Measurements from ENCODE around the gene TAPBPL. TPM values are rescaled to one million over a fixed set of nuclear protein-coding genes. Genes with fewer than 3 reads are reported as not detected.
"Not testable (repeated sequence)": the region's sequence is repeated elsewhere in the genome, so short reads cannot be mapped to it uniquely, and the experiment has no call there.

Gene TAPBPL
- total RNA-seq = 0.82 TPM

- peak; percentile 60 to 83 for DNase-seq (ENCODE audit: low spot score in 2 of 2)
- no peak for FAIRE-seq
Observed at GRCh38 chr12:6451348-6452244, at the start of gene TAPBPL. TAPBPL (plus strand) TSS chr12:6452042; CDS start chr12:6452249, 207 bp downstream.

DNA sequence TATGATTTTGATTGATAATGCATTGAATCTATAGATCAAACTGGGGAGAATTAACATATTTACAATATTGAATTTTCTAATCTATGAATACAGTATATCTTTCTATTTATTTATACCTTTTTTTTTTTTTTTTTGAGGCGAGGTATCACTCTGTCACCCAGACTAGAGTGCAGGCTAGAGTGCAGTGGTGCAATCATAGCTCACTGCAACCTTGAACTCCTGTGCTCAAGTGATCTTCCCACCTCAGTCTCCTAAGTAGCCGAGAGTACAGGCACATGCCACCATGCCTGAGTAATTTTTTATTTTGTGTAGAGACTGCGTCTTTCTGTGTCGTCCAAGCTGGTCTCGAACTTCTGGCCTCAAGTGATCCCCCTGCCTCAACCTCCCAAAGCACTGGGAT, 47.5 kb upstream of the TAPBPL start:
- FAIRE-seq = no peak
- no peak for DNase-seq (ENCODE audit: low spot score in 2 of 2)

DNA sequence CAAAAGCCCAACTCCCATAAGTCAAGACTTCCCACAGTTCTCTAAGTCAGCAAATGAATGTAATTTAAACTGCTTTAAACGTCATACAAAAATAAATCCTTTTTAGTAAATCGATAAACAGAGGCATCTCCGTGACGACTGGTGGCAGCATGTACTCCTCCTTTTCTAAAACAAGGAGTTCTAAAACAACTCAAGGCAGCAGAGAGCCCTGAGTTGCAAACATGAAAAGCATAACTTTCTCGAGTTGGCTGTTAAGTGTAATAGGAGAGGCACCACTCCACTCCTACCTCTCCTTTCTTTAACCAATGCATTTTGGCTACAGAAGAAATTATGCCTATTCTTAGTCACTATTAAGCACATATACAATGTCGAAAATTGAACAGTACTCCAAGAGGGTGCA, 45.9 kb upstream of the TAPBPL start:
- FAIRE-seq (no peak), DNase-seq (ENCODE audit: low spot score in 2 of 2) (no peak)

DNA sequence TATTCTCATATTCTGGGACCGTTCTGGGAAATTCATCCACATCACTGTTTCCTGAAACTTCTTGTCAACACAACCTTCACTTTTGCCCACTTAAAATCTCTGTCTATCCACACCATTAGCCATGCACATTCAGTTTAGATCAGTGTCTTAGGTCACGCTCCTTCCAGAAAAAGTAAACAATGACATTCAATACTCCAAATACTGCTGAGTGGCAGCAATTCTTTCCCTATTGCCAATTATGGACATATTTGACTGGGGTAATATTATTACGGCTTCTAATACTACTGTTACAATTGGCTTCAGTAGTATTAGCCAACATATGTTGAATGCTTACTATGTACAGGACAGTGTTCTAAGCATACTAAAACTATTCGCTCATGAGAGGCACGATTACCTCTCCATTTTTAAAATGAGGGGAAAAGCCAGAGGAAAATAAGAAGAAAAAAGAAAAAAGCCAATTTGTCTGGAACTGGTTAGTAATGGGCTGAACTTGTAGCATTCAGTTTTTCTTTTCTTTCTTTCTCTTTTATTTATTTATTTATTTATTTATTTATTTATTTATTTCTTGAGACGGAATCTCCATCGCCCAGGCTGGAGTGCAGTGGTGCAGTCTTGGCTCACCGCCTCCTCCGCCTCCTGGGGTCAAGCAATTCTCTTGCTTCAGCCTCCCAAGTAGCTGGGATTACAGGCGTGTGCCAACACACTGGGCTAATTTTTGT, 44.4 kb upstream of the TAPBPL start:
- no peak for FAIRE-seq
- DNase-seq (ENCODE audit: low spot score in 2 of 2) = no peak

DNA sequence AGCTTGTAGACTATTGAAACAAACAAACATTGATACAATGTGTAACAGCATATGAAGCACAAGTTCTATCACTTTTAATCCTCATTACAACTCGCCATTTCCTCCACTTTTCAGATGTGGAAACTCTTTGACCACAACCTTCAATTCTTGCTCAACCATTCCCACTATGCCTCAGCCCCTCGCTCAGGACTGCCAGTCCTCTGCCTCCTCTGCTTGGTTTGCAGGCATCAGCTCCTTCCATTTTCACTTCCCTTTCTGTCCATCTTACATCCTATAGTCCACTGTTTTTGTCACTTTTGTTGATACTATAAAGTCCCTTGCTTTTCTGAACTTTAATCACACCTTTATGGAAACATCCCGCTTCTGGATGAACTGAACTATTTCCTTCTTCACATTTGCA, 35.2 kb upstream of the TAPBPL start:
- DNase-seq (ENCODE audit: low spot score in 2 of 2) (no peak), FAIRE-seq (no peak)

- DNase-seq (ENCODE audit: low spot score in 2 of 2) (no peak), FAIRE-seq (no peak)
Observed at GRCh38 chr12:6418796-6419195, 33.0 kb upstream of the TAPBPL start.

DNA sequence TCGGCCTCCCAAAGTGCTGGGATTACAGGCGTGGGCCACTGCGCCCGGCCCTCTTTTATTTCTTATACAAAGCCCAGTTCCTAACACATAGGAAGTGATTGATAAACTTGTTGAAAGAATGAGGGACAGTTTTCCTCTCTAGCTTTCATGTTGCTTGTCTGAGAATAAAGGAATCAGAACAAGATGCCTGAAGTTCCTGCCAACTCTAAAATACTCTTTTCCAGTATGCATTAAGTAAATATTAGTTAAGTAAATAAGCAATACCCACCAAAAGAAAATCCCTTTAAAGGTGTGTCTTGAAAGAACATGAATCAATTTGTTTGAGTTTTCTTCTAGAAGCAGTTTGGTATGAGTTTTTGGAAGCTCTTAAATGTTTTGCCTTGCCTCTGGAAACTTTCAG, 31.5 kb upstream of the TAPBPL start:
- DNase-seq (ENCODE audit: low spot score in 2 of 2) = no peak
- no peak for FAIRE-seq

GRCh38 chr12:6423267-6424007, 28.4 kb upstream of the TAPBPL start:
- FAIRE-seq = no peak
- DNase-seq (ENCODE audit: low spot score in 2 of 2) = peak; percentile 60 to 86

DNA sequence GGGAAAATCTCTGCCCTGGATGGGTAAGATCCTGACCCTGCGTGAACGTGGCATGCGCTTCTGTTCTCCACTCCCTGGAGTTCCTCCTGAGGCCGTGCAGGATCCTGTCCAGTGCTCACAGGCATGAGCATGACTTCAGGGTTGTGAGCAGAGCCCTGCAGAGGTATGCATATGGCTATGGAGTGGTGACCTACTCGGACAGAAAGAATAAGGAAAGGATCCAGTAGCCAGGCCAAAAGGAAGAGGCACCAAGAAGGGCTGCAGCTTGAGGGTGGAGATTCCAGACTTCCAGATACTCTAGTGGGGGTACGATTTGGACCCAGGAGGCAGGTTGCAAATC, 27.9 kb upstream of the TAPBPL start:
- FAIRE-seq (no peak), DNase-seq (ENCODE audit: low spot score in 2 of 2) (no peak)

DNA sequence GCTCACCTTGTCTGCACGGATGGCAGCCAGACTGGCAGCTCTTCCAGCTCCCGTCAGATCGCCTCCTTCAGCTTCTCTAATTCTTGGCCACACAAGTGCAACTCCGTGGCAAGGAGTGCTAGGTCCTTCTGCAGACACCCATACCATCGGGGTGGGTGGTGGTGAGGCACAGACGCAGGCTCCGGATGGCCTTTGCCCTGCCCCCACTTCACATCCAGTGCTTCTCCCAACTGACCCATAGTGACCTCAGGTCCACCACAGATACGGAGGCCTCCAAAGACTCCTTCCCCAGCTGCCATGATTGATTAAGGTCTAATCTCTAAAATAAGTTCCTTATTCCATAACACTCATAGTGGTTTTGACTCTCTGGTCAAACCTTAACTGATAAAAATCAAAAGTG, 27.0 kb upstream of the TAPBPL start:
- no peak for FAIRE-seq

DNA sequence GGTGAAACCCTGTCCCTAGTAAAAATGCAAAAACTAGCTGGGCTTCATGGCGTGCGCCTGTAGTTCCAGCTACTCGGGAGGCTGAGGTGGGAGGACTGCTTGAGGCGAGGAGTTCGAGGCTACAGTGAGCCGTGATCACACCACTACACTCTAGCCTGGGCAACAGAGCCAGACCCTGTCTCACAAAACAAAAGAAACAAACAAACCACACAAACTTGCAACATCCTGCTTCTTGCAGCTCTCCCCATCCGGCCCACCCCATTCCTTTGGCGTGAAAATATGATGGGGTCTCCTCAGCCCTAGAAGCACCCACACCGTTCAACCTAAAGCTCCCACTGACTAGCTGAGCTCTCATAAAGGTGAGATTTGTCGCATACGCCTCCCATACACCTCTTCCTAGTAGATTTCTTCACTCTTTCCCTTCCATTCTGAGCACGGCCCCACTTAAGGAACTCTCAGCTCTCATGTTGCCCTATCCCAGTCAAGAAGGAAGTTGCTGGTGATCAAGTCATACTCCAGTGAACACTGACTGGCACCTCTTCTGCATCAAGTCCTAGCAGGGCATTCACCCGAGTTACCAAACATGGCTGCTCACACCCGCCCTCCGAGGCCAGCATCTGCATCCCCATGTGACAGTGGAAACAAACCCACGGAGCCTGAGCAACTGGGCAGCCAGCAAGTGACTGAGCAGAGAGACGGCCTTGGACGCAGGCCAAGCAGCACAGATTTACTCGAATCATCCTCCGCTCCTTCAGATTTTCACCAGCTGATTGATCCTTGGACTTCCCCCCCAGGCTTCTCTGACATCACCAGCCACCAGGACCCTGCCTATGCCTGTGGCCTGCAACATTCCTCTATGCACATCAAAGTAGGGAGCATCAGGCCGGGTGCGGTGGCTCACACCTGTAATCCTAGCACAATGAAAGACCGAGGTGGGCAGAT, 26.0 kb upstream of the TAPBPL start:
- FAIRE-seq (no peak), DNase-seq (ENCODE audit: low spot score in 2 of 2) (no peak)

More for the DNA sequence above, 27.0 kb upstream of the TAPBPL start:
- no peak for DNase-seq (ENCODE audit: low spot score in 2 of 2)

DNA sequence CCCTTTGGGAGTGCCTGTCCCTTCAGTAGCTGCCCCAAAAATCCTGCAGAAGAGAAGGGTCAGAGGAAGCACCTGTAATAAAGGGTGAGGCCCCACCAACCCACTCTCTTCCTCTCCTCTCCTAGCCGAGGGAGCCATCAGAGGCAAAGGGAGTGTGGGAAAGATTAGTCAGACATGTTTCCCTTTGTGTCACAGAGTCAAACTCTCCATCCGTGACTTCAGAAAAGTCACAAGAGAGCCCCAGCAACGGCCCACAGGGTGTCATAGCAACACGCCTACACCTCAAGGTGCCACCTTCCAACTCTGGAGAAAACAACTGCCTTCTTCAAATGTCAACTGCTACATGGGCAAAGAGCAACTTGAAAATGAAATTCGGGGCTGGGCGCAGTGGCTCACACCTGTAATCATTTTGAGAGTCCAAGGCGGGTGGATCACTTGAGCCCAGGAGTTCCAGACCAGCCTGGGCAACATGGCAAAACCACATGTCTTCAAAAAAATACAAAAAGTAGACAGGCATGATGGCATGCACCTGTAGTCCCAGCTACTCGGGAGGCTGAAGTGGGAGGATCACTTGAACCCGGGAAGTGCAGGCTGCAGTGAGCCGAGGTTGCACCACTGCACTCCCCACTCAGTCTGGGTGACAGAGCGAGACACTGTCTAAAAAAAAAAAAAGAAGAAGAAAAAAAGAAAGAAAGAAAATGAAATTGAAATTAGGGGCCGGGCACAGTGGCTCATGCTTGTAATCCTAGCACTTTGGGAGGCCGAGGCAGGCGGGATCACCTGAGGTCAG, 24.8 kb upstream of the TAPBPL start:
- FAIRE-seq (no peak), DNase-seq (ENCODE audit: low spot score in 2 of 2) (no peak)

- not testable (repeated sequence) for DNase-seq (ENCODE audit: low spot score in 2 of 2); FAIRE-seq
Observed at GRCh38 chr12:6427796-6428195, 24.0 kb upstream of the TAPBPL start.

- FAIRE-seq (no peak), DNase-seq (ENCODE audit: low spot score in 2 of 2) (no peak)
Observed at GRCh38 chr12:6428326-6428725, 23.5 kb upstream of the TAPBPL start.

DNA sequence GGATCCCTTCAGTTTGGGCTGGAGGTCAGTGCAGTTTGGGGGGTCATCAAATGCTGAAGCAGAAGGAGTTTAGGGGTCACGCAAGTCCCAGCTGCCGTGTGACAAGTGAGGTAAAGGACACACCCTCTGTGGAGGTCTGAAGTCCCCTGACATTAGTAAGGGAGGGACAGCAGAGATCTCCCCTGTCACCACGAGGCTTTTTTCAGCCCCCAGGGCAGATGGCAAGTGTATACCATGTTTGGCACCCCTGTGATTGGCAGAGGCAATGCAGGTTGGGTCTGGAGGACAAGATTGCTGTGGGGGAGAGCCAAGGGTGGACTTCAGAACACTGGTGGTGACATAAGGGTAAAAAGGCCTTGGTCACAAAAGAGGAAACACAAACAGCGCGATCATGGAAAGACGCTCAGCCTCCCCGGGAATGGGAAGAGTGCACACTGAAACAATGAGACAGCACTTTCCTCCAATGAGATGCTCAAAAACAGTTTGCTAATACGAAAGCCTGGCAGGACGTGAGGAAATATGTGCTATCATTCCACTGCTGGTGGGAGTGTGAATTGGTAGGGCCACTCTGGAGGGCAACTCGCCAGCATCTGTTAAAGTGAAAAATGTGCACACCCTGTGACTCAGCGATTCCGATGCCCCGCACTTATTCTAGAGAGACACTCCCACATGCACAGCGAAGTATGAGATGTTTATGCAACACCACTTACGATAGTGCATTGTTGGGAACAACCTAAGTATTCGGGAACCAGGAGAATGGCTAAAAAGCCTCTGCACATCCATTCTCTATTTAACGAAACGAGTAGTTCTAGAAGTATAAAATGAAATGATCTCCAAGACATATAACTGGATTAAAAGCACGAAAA, 21.5 kb upstream of the TAPBPL start:
- FAIRE-seq (no peak), DNase-seq (ENCODE audit: low spot score in 2 of 2) (no peak)

GRCh38 chr12:6432991-6433390, 18.9 kb upstream of the TAPBPL start:
- no peak for FAIRE-seq
- no peak for DNase-seq (ENCODE audit: low spot score in 2 of 2)

DNA sequence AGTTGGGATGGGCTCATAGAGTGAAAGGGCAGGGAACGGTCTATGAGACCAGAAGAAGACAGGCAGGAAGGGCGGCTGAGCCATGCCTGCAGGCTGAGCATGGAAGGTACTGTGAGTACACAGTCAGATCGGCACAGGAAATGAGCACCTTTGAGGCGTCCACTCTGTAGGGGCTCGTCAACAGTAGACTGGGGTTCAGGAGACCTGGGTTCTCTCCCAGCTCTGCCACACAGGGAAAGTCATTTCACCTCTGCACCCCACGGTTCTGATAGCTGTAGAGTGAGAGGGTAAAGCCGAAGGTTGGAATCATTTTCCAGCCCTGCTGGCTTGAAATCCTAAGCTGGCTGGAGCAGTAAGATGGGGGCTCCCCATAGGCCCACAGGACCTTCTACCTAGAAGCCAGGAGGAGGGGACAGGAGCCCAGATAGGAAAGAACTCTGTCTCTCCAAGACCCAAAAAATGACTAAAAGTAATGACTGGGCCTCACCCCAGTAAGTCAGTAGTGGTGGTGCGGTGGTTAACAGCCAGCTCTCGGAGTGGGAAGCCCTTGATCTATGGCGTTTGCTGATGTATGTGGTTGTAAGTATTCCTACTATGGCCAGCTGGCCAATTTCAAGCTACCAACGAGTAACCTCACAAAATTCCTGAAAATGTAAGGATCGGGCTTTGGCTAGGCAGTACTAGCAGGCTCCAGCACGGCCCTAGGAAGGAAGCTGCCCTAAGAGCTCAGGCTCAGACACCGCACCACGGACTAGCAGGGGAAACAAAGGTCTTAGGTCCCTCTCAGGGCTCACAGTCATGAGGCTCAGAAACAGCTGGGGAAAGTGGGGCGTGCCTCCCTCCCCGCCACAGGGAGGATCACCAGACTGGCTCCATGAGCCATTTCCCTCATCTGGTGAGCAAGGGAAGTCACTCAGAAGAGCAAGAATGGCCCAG, 17.4 kb upstream of the TAPBPL start:
- no peak for DNase-seq (ENCODE audit: low spot score in 2 of 2)
- FAIRE-seq = no peak
